Hematopoietic multipotent progenitor cell treated with erythropoietin and hydrocortisone succinate and interleukin-3 and kit ligand, for 17 days (in vitro differentiated cells): Measurements from ENCODE around the gene TMEM132D.
"Not testable (repeated sequence)": the region's sequence is repeated elsewhere in the genome, so short reads cannot be mapped to it uniquely, and the experiment has no call there.

Source experiments
- DNase-seq: peaks from one replicate; pipeline ENCODE4 v3.0.0-alpha.2; 2015; ENCODE audit warnings: low spot score

TMEM132D gene

DNA sequence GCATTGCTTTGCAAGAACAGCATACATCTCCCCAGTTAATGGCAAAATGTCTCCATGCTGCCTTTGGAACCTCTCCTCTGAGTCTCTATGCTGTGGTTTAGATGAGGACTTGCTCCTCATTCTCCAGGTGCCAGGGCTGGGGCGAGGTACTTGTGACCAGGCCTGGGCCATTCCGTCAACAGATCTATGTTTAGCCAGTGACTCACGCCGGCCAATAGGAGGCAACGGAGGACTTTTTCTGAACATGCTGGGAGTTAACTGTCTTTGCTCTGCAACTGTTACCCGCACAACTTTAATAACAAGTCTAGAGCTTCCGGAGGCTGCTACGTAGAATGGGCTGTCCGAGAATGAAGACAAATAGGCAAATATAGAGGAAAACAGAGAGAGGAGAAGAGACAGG is 836.3 kb downstream of the TMEM132D start:
- no peak for DNase-seq

DNA sequence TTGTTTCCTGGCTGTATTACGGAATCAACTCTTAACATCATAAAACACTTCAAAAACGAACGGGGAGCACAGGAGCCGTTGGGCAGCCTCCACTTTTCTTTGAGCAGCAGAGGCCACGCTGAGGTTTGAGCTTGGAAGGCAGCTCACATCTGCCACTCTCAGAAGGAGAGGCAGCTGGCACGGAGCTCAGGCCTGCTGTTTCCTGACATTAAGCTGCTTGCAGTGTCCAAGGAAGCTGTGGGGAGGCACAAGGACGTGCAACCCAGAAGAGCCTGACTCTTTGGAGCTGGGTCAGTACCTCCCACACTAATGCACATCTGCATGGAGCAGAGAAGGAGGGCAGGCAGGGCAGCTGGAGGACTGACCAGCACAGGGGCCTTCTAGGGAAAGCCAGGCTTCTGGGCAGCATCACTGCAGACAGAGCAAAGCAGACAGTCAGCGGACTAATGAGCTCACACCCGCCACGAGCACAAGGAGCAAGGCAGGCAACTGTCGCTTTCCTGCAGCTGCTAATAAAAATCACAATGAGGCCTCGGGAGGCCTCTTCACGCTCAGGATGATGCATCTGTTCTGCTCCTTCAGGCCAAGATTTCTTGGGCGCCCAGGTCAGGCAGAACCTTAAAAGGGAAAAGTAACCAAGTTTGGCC is 839.5 kb downstream of the TMEM132D start:
- no peak for DNase-seq

DNA sequence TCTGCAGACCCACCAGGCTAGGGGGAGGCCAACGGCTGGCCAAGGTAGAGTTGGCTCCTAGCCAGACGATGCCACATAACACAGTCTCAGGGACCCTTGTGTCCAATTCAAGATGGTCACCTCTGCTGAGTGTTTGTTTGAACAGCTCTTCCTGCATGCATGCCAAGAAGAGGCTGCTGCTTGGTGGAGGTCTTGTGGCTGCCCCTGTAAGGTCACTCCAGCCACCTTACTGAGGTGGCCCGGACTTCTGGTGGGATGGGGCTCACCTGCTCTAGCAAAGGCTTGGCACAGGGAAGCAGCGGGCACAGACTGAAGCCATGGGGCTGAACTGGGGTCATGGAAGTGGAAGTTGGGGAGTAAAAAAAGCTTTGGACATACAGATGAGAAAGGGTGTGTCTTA is 840.2 kb downstream of the TMEM132D start:
- no peak for DNase-seq

DNA sequence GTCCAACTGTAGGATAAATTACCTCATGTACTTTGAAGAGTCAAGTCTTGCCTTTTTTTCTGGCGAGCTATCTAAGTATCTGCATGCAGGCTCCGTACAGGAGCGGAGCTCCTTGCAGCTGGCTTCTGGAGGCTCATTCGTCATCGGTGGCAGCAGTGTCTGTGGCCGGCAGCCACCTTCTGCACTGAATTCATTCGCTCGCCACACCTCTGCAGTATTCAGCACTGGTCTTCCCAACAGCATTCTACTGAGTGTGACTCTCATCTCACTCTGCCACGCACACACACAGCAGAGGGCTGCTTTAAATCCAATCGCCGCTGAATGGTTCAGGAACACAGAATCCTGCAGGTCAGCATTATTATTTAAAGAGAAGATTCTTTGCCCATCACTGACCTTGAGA is 850.6 kb downstream of the TMEM132D start:
- DNase-seq, result no peak

DNA sequence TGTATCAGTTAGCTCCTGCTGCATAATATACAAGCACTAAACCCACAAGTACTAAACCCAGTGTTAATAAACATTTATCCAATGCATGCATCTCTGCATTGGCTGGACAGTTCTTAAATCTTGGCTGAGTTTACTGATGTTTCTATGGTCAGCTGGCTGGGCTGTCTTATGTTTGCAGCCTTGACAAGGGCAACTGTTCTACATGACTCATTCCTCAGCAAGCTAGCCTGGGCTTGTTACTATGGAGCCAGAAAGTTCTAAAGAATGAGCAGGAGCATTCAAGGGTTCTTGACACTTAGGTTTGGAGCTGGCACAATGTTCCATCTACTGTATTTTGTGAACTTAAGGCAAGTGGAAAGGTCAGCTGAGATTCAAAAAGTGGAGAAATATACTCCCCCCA is 851.5 kb downstream of the TMEM132D start:
- no peak for DNase-seq

DNA sequence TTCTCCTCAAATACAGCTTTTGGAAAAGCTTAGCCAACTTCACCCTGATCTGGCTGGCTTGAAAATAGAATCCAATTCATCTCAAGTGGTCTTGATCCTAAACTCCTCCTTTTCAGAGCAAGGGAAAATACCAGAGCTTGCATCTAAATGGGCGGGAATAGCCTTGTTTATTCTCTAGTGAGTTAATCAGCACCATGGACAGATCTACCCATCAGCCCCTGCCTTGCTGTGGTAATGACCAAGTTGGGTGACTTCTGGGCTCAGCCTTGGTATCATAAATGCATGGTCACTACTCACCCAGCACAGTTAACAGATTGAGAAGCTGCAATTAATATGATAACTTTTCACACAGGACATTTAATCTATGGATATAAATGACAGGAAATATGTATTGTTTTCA is 853.9 kb downstream of the TMEM132D start:
- DNase-seq, result no peak

DNA sequence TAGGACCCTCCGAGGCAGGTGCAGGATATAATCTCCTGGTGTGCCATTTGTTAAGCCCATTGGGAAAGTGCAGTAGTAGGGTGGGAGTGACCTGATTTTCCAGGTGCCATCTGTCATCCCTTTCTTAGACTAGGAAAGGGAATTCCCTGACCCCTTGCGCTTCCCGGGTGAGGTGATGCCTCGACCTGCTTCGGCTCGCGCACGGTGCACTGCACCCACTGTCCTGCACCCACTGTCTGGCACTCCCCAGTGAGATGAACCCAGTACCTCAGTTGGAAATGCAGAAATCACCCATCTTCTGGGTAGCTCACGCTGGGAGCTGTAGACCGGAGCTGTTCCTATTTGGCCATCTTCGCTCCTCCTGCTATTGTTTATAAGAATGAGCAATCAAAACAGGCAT is 860.5 kb downstream of the TMEM132D start:
- not testable (repeated sequence) for DNase-seq

DNA sequence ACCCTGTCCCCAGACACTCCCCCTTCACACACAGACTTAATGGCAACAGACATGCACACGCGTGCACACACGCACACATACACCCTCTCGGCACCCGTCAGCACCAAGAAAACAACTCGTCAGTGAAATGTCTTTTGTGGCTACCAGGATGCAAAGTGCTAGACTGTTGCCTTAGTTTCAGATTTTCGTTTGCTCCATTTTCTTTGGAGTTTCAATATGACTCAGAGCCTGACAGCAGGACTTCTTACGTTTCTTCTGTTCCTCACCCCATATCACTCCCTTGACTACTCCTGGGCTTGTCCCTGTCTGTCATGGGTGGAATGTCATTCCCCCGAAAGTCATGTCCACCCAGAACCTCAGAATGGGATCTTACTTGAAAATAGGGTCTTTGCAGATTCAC is 867.7 kb downstream of the TMEM132D start:
- DNase-seq, result no peak

DNA sequence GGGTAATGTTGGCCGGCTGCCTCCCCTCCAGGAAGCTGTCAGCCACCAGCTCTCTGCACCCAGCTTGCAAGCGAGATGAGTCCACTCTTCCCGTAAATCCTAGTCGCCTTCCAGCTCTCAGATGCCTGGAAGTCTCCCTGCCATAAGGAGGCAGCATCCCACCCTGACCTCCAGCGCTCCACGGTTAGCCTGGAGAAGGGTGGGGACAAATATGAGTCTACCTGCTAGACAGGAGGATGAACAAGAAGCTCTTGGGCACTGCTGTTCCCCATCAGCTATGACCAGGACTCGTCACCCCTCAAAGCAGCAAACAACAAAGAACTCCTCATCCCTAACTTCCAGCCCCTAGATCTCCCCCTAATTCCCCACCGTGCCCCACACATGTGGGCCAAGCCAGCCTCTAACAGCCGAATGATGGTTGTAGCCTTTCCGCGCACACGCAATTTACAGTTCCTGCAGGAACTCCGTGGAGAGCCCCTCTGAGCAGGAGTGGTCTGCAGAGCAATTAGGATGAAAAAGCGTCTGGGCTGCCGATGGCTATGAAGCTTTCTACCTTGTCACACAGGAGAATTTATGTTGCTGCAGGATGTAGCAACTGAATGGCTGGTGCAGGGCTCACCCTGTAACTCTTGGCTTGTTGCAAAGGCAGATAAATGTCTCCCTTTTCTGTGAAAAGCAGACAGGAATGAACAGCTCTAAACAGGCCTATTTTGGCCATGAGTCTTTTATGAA is 869.1 kb downstream of the TMEM132D start:
- DNase-seq, result no peak

DNA sequence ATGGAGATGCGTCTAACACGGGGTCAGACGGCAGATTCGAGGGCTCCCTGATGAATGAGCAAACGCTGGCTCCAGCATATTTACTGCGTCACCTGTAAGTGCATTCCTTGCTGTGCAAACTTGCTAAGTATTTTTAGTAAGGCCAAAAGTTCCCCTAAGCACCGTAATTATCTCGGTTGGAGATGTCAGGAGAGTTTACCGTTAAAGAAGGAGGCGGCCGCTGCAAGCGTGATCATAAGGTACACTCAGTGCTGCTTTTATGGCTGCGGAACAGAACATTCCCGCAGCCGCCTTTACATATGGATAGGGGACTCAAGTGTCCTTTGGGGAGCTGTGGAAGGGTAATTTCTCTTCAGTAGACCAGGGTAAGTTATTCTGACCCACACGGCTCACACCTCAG is 875.0 kb downstream of the TMEM132D start:
- no peak for DNase-seq

DNA sequence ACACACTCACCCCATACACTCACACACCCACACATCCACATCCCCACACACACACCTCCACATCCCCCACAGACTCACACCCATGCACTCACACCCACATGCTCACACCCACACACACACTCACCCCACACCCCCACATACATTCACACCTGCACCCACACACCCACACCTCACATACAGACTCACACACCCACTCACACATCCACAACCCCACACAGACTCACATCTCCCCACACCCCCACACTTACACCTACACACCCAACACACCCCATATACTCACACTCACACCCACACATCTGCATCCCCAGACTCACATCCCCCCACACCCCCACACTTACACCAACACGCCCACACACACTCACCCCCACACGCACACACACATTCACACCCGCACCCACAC is 878.8 kb downstream of the TMEM132D start:
- no peak for DNase-seq
